ENCODE data around the gene MMAA.

The MMAA gene

DNA sequence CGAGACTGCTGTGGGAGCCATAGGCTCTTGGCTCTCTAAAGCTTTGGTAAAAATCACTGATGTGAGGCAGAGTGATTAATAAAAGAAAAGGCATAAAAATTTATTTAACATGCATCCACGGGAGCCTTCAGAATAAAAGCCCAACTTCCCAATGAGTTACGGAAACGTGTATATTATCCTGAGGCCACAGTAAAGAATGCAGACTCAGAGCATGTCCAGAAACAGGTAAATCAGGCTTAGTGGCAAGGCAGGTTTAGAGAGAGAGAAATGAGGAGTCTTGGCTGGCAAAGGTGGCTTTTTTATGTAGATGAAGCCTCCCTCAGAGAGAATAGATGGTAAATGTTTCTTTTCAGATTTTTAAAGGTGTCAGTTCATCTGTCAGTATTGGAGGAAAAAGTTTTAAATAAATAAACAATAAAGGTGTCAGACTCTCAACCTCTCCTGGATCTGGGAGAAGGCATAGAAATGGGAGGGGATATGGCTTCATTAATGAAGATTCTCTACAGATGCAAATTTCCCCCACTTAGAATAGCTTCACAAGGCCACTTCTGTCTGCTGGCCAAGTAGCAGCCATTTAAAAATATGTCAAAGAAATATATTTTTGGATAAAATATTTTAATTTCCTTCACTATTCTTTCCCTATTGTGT, 84.8 kb downstream of the MMAA start:
- no peak for DNase-seq
- H3K27me3 ChIP-seq (replicated peaks; ENCODE audit: control insufficient read depth, insufficient read depth, low read length, poor library complexity, severe bottlenecking), result no peaks in the 10 kb centered on the region
- H3K9me3 ChIP-seq (ENCODE audit: control insufficient read depth, low read length), result no peaks in the 10 kb centered on the region
- no peak overlapping the region for H3K4me3 ChIP-seq (ENCODE audit: insufficient read depth, low read depth, low read length, poor library complexity, severe bottlenecking)
- H3K36me3 ChIP-seq (ENCODE audit: control insufficient read depth, insufficient read depth, low read length), result no peaks in the 10 kb centered on the region
- no peak overlapping the region for H3K27ac ChIP-seq (ENCODE audit: insufficient read depth, low read length, poor library complexity, severe bottlenecking)
- H3K4me1 ChIP-seq (ENCODE audit: control insufficient read depth, insufficient read depth, low read length, poor library complexity, severe bottlenecking), result no peaks in the 10 kb centered on the region

DNA sequence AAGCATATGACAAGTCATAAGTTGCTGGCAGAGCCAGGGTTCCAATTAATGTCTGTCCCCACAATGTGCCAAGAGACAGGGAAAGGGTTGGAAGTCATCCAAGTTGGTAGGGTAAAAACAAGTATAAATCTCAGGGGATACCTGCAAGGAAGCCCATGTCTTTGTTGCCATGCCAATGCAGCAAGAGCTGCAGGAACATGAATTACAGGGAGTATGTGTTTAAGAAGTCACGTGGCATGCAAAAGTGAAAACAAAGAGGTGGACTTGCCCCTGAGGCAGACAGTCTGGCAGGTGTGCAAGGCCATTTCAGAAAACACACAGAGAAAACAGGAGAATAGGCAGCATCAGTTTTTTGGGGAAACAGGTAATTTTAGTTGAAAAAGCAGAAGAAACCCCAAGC, 90.2 kb downstream of the MMAA start:
- no peak overlapping the region for H3K27ac ChIP-seq (ENCODE audit: insufficient read depth, low read length, poor library complexity, severe bottlenecking)

More for the DNA sequence above, 90.2 kb downstream of the MMAA start:
- no peaks in the 10 kb centered on the region for H3K9me3 ChIP-seq (ENCODE audit: control insufficient read depth, low read length)
- no peak for DNase-seq
- H3K36me3 ChIP-seq (ENCODE audit: control insufficient read depth, insufficient read depth, low read length), result no peaks in the 10 kb centered on the region
- H3K4me3 ChIP-seq (ENCODE audit: insufficient read depth, low read depth, low read length, poor library complexity, severe bottlenecking), result no peak overlapping the region
- no peaks in the 10 kb centered on the region for H3K4me1 ChIP-seq (ENCODE audit: control insufficient read depth, insufficient read depth, low read length, poor library complexity, severe bottlenecking)
- H3K27me3 ChIP-seq (replicated peaks; ENCODE audit: control insufficient read depth, insufficient read depth, low read length, poor library complexity, severe bottlenecking), result no peaks in the 10 kb centered on the region
